ENCODE measurements around the gene GFY.
A peak's percentile ranks its signal among the peaks of the same experiment; 100 is the strongest.

The GFY gene

GRCh38 chr19:49425178-49425577, at the start of gene GFY:
TSS of gene GFY (plus strand) at chr19:49425388. CDS start at chr19:49426431, 1,043 bp downstream.
- DNase-seq = no peak

- DNase-seq = no peak
Observed at GRCh38 chr19:49378512-49378911, 46.7 kb upstream of the GFY start.

- no peak for DNase-seq
Observed at GRCh38 chr19:49380391-49380790, 44.8 kb upstream of the GFY start.

- DNase-seq = no peak
Observed at GRCh38 chr19:49382639-49383038, 42.5 kb upstream of the GFY start.

- DNase-seq = no peak
Observed at GRCh38 chr19:49383599-49383998, 41.6 kb upstream of the GFY start.

- peak; percentile 92 for DNase-seq
Observed at GRCh38 chr19:49387936-49388372, 37.2 kb upstream of the GFY start, which contains the start of gene KASH5. TSS of gene KASH5 (plus strand) at chr19:49388249. CDS start at chr19:49390884, 2,635 bp downstream.

- no peak for DNase-seq
Observed at GRCh38 chr19:49389406-49389805, 35.8 kb upstream of the GFY start.

GRCh38 chr19:49390131-49390928, 34.9 kb upstream of the GFY start:
- no peak for DNase-seq

GRCh38 chr19:49390929-49391359, 34.2 kb upstream of the GFY start:
- DNase-seq = no peak

- DNase-seq = peak; percentile 85
Observed at GRCh38 chr19:49391581-49392399, 33.4 kb upstream of the GFY start.

GRCh38 chr19:49393881-49394280, 31.3 kb upstream of the GFY start:
- DNase-seq = no peak

GRCh38 chr19:49395581-49396407, 29.4 kb upstream of the GFY start:
- no peak for DNase-seq

GRCh38 chr19:49396738-49397505, 28.3 kb upstream of the GFY start:
- DNase-seq = no peak

GRCh38 chr19:49398001-49398615, 27.1 kb upstream of the GFY start:
- DNase-seq = no peak

GRCh38 chr19:49398931-49399330, 26.3 kb upstream of the GFY start:
- no peak for DNase-seq

- no peak for DNase-seq
Observed at GRCh38 chr19:49400029-49400428, 25.2 kb upstream of the GFY start.

- no peak for DNase-seq
Observed at GRCh38 chr19:49403404-49404187, 21.6 kb upstream of the GFY start.

- no peak for DNase-seq
Observed at GRCh38 chr19:49407079-49407478, 18.1 kb upstream of the GFY start.

GRCh38 chr19:49407482-49408015, 17.6 kb upstream of the GFY start:
- DNase-seq = no peak

GRCh38 chr19:49408816-49409440, 16.3 kb upstream of the GFY start:
- DNase-seq = peak; percentile 19

Data from stimulated activated CD4-positive, alpha-beta T cell treated with anti-CD3 and anti-CD28 coated beads, Interleukin-15, amount 100 ng/mL, for 24 hours (primary cell).